ENCODE data around the gene TC2N. TPM values are rescaled to one million over a fixed set of nuclear protein-coding genes. Genes with fewer than 3 reads are reported as not detected.
"Not testable (repeated sequence)": the region's sequence is repeated elsewhere in the genome, so short reads cannot be mapped to it uniquely, and the experiment has no call there.

The TC2N gene
- total RNA-seq, 2 donors from 2014 or later = 17.3 to 19.5 TPM

GRCh38 chr14:91814317-91814716 is 53.0 kb downstream of the TC2N start:
- no peak overlapping the region for H3K4me3 ChIP-seq (ENCODE audit: low read length)
- H3K9me3 Mint-ChIP-seq = peaks cover 14% of the 10 kb centered on the region
- peaks cover 3% of the 10 kb centered on the region for H3K4me1 Mint-ChIP-seq
- no peaks in the 10 kb centered on the region for H3K27me3 Mint-ChIP-seq (ENCODE audit: insufficient read depth)
- no peak for DNase-seq
- H3K27ac Mint-ChIP-seq = no peak overlapping the region
- no peaks in the 10 kb centered on the region for H3K36me3 ChIP-seq (ENCODE audit: control insufficient read depth, insufficient read depth, low read length)
- H3K27ac ChIP-seq (ENCODE audit: low read depth, low read length) = no peak overlapping the region
- TF ChIP-seq CTCF (conservative IDR thresholded peaks at IDR 0.05) = no peak
- H3K4me3 Mint-ChIP-seq = no peak overlapping the region
- peaks cover 13% of the 10 kb centered on the region for H3K9me3 ChIP-seq (ENCODE audit: control insufficient read depth, low read length)
- H3K27me3 ChIP-seq (ENCODE audit: control insufficient read depth, insufficient read depth, low read length, poor library complexity, severe bottlenecking) = no peaks in the 10 kb centered on the region
- H3K9ac ChIP-seq (ENCODE audit: extremely low read depth, low read length, poor library complexity, severe bottlenecking) = no peak overlapping the region
- WGBS, 2 experiments (ENCODE audit: insufficient coverage in 1 of 2, insufficient read length in 1 of 2) = 80 to 95% methylated on average over 1 of the region's 1 CpG
- H3K4me1 ChIP-seq (ENCODE audit: control insufficient read depth, insufficient read depth, low read length) = no peaks in the 10 kb centered on the region
- H3K36me3 Mint-ChIP-seq (ENCODE audit: low read depth) = peaks cover 24% of the 10 kb centered on the region

- 100% methylated on average over 1 of the region's 2 CpGs; no CpG with 5 or more reads in 1 of the 2 experiments for WGBS, 2 experiments (ENCODE audit: insufficient coverage in 1 of 2, insufficient read length in 1 of 2)
- H3K27ac Mint-ChIP-seq = no peak overlapping the region
- H3K9me3 ChIP-seq (ENCODE audit: control insufficient read depth, low read length) = peaks cover 38% of the 10 kb centered on the region
Observed at GRCh38 chr14:91810699-91811098, 56.6 kb downstream of the TC2N start.

GRCh38 chr14:91806716-91807115 is 60.6 kb downstream of the TC2N start:
- H3K4me1 ChIP-seq (ENCODE audit: control insufficient read depth, insufficient read depth, low read length) = no peaks in the 10 kb centered on the region
- H3K36me3 ChIP-seq (ENCODE audit: control insufficient read depth, insufficient read depth, low read length) = no peaks in the 10 kb centered on the region
- H3K4me1 Mint-ChIP-seq = no peaks in the 10 kb centered on the region
- H3K9me3 ChIP-seq (ENCODE audit: control insufficient read depth, low read length) = peaks cover 39% of the 10 kb centered on the region
- peaks cover 61% of the 10 kb centered on the region for H3K36me3 Mint-ChIP-seq (ENCODE audit: low read depth)
- peaks cover 42% of the 10 kb centered on the region for H3K9me3 Mint-ChIP-seq
- no peaks in the 10 kb centered on the region for H3K27me3 ChIP-seq (ENCODE audit: control insufficient read depth, insufficient read depth, low read length, poor library complexity, severe bottlenecking)
- no peaks in the 10 kb centered on the region for H3K27me3 Mint-ChIP-seq (ENCODE audit: insufficient read depth)
- no peak for DNase-seq
- no peak overlapping the region for H3K4me3 ChIP-seq (ENCODE audit: low read length)
- no peak for TF ChIP-seq CTCF (conservative IDR thresholded peaks at IDR 0.05)
- H3K27ac ChIP-seq (ENCODE audit: low read depth, low read length) = no peak overlapping the region
- H3K9ac ChIP-seq (ENCODE audit: extremely low read depth, low read length, poor library complexity, severe bottlenecking) = no peak overlapping the region
- no peak overlapping the region for H3K4me3 Mint-ChIP-seq
- H3K27ac Mint-ChIP-seq = no peak overlapping the region

More at GRCh38 chr14:91810699-91811098, 56.6 kb downstream of the TC2N start:
- Mint-ChIP-seq H3K27me3 (ENCODE audit: insufficient read depth) (no peaks in the 10 kb centered on the region), H3K36me3 (ENCODE audit: low read depth) (peaks cover 58% of the 10 kb centered on the region), H3K4me1 (no peaks in the 10 kb centered on the region), H3K4me3 (no peak overlapping the region), H3K9me3 (peaks cover 41% of the 10 kb centered on the region)
- no peaks in the 10 kb centered on the region for H3K36me3 ChIP-seq (ENCODE audit: control insufficient read depth, insufficient read depth, low read length)
- DNase-seq = no peak
- no peak for TF ChIP-seq CTCF (conservative IDR thresholded peaks at IDR 0.05)
- H3K27ac ChIP-seq (ENCODE audit: low read depth, low read length) = no peak overlapping the region
- H3K9ac ChIP-seq (ENCODE audit: extremely low read depth, low read length, poor library complexity, severe bottlenecking) = no peak overlapping the region
- H3K4me3 ChIP-seq (ENCODE audit: low read length) = no peak overlapping the region
- no peaks in the 10 kb centered on the region for H3K27me3 ChIP-seq (ENCODE audit: control insufficient read depth, insufficient read depth, low read length, poor library complexity, severe bottlenecking)
- no peaks in the 10 kb centered on the region for H3K4me1 ChIP-seq (ENCODE audit: control insufficient read depth, insufficient read depth, low read length)

DNA sequence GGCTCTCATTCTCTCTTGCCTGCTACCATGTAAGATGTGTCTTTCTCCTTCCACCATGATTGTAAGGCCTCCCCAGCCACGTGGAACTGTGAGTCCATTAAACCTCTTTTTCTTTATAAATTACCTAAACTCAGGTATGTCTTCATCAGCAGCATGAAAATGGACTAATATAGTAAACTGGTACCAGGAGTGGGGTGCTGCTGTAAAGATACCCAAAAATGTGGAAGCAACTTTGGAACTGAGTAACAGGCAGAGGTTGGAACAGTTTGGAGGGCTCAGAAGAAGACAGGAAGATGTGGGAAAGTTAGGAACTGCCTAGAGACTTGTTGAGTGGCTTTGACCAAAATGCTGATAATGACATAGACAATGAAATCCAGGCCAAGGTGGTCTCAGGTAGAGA is 61.2 kb downstream of the TC2N start:
- not testable (repeated sequence) for H3K27me3 ChIP-seq (ENCODE audit: control insufficient read depth, insufficient read depth, low read length, poor library complexity, severe bottlenecking); H3K4me1 Mint-ChIP-seq; DNase-seq; H3K4me3 ChIP-seq (ENCODE audit: low read length); H3K4me1 ChIP-seq (ENCODE audit: control insufficient read depth, insufficient read depth, low read length); H3K27me3 Mint-ChIP-seq (ENCODE audit: insufficient read depth); H3K27ac ChIP-seq (ENCODE audit: low read depth, low read length); H3K27ac Mint-ChIP-seq; H3K9ac ChIP-seq (ENCODE audit: extremely low read depth, low read length, poor library complexity, severe bottlenecking); H3K36me3 ChIP-seq (ENCODE audit: control insufficient read depth, insufficient read depth, low read length); H3K4me3 Mint-ChIP-seq
- peaks cover 57% of the 10 kb centered on the region for H3K36me3 Mint-ChIP-seq (ENCODE audit: low read depth)
- peaks cover 36% of the 10 kb centered on the region for H3K9me3 ChIP-seq (ENCODE audit: control insufficient read depth, low read length)
- peaks cover 42% of the 10 kb centered on the region for H3K9me3 Mint-ChIP-seq
- WGBS, 2 experiments (ENCODE audit: insufficient coverage in 1 of 2, insufficient read length in 1 of 2) = 80% methylated on average over 1 of the region's 1 CpG; no CpG with 5 or more reads in 1 of the 2 experiments

All from endodermal cell (in vitro differentiated cells).